Measurements from ENCODE around the gene KIF25.

DNA sequence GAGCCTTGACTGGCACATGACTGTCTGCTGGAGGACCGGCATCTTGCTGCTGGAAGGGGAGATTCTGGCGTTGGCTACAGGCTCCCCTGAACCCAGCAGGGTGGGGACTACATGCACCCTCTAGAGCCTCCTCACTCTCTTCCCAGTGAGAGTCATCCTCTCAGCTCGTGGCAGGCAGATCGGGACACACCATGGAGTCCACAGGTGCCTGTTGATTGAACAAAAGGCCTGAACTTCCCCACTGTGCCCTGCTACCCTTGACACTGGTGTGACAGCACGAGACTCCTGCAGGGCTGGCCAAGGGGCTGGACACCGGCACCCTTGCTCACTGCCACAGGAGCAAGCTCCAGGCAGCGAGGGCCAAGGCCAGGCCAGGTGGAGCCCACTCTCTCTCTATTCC lies 73.3 kb downstream of the KIF25 start:
- TF ChIP-seq CTCF (IDR thresholded peaks at IDR 0.05) = no peak
- TF ChIP-seq POLR2AphosphoS5 (IDR thresholded peaks at IDR 0.05) = no peak
